Testis (tissue), 2 donors: Measurements from ENCODE around the gene SLAMF1.

Experiments used
- POLR2A ChIP-seq: fragments of 450-650 bp; IDR thresholded peaks from one replicate; pipeline ENCODE4 v1.6.1; 2017; ENCODE audit warnings: antibody characterized with exemption, mild to moderate bottlenecking, moderate library complexity
- TF ChIP-seq, protein P1 (sequence below), 3 experiments: fragments of 450-650 bp in 2 of 3; fragments of 200-600 bp in 1 of 3; sonication (generic) in 1 of 3; IDR thresholded peaks; one replicate each; pipeline ENCODE4 v1.5.1; 2016 to 2019; ENCODE audit warnings: antibody characterized with exemption in 3 of 3, mild to moderate bottlenecking in 2 of 3, moderate library complexity in 1 of 3

- TF ChIP-seq, protein P1, sequence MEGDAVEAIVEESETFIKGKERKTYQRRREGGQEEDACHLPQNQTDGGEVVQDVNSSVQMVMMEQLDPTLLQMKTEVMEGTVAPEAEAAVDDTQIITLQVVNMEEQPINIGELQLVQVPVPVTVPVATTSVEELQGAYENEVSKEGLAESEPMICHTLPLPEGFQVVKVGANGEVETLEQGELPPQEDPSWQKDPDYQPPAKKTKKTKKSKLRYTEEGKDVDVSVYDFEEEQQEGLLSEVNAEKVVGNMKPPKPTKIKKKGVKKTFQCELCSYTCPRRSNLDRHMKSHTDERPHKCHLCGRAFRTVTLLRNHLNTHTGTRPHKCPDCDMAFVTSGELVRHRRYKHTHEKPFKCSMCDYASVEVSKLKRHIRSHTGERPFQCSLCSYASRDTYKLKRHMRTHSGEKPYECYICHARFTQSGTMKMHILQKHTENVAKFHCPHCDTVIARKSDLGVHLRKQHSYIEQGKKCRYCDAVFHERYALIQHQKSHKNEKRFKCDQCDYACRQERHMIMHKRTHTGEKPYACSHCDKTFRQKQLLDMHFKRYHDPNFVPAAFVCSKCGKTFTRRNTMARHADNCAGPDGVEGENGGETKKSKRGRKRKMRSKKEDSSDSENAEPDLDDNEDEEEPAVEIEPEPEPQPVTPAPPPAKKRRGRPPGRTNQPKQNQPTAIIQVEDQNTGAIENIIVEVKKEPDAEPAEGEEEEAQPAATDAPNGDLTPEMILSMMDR (IDR thresholded peaks at IDR 0.05), result no peak
- TF ChIP-seq POLR2A, result no peak
These were observed 23.0 kb upstream of the SLAMF1 start for GRCh38 chr1:160669802-160670201.
